ENCODE data around the gene CNTN3.

The CNTN3 gene

DNA sequence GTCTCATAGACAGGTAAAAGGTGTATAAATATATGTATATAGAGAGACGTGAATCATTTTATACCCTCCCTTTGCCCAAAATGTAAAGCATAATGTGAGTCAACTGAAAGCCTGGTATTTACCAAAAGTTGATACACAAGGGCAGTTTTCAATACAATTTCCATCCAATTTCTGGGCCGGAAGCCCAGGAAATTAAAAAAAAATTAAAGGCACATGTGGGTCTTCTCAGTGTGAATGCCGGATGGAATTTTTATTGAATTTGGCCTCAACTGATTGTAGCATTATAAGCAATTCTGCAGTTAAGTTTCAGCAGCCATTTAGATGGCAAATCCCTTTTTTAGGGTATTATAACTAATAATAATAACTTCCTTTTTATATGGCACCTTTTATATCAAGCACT lies 3.3 kb upstream of the CNTN3 start:
- TF ChIP-seq POLR2AphosphoS5 (IDR thresholded peaks at IDR 0.05; ENCODE audit: low read depth, low read length): no peak
- no peak for TF ChIP-seq POU2F2 (IDR thresholded peaks at IDR 0.05; ENCODE audit: low read depth, low read length)
- no peak for TF ChIP-seq SPI1 (IDR thresholded peaks at IDR 0.05; ENCODE audit: low read depth, low read length)
- TF ChIP-seq POLR2A (IDR thresholded peaks at IDR 0.05; ENCODE audit: low read depth, low read length): no peak
- no peak for TF ChIP-seq PAX5 (IDR thresholded peaks at IDR 0.05; ENCODE audit: insufficient read depth, low read length, severe bottlenecking)
- TF ChIP-seq TAF1 (IDR thresholded peaks at IDR 0.05; ENCODE audit: low read depth, low read length): no peak
- FAIRE-seq (no peak), DNase-seq (ENCODE audit: insufficient read length, low spot score) (no peak)

DNA sequence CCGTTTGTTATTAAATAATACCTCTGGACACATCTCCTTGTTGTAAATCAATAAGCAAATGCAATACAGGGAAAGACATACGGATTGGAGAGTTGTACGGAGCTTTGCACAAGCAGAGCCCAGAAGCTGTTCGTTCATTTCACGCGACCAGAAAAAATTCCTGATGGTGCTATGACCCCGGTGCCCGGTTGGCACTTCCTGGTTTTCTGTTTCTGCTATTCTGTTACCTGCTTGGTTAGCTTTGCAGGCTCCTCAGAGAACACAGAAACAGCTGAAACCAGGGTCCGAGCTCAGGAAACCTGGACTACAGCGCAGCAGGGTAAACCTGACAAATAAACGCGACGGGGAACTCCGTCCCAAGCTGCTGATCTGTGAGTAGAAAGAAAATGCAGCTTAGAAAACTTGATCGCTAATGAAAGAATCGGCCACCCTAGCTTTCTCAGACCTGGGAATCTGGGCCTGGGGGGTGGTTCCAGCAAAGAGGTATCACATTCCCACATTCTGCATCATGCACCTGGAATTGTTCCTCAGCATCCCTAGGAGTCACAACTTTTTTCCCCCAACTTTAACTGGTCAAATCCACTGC lies 845 bp downstream of the CNTN3 start:
- no peak for FAIRE-seq
- TF ChIP-seq PAX5 (IDR thresholded peaks at IDR 0.05; ENCODE audit: insufficient read depth, low read length, severe bottlenecking): no peak
- TF ChIP-seq POLR2AphosphoS5 (IDR thresholded peaks at IDR 0.05; ENCODE audit: low read depth, low read length): no peak
- no peak for TF ChIP-seq SPI1 (IDR thresholded peaks at IDR 0.05; ENCODE audit: low read depth, low read length)
- TF ChIP-seq POLR2A (IDR thresholded peaks at IDR 0.05; ENCODE audit: low read depth, low read length): no peak
- TF ChIP-seq TAF1 (IDR thresholded peaks at IDR 0.05; ENCODE audit: low read depth, low read length): no peak
- no peak for TF ChIP-seq POU2F2 (IDR thresholded peaks at IDR 0.05; ENCODE audit: low read depth, low read length)
- DNase-seq (ENCODE audit: insufficient read length, low spot score): no peak

DNA sequence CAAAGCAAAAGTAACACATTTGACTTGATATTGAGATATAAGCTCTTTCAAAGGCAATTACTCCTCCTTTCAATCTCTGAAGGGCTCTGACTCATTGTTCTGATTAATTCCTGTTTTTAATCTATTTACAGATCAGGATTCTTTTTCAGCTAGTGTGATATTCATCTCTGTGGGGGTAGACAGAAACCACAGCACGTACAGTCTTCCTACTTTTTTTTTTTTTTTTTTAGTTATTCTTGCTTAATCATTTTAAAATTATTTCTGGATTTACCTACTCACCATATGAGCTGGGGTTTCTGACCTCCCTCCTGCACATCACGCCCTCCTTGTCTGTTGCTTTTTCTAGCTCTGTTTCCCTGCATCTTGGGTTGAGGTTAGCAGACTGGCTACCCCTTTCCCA lies 1.4 kb downstream of the CNTN3 start:
- FAIRE-seq: no peak
- DNase-seq (ENCODE audit: insufficient read length, low spot score): no peak
- no peak for TF ChIP-seq TAF1 (IDR thresholded peaks at IDR 0.05; ENCODE audit: low read depth, low read length)
- TF ChIP-seq PAX5 (IDR thresholded peaks at IDR 0.05; ENCODE audit: insufficient read depth, low read length, severe bottlenecking): no peak
- no peak for TF ChIP-seq POLR2A (IDR thresholded peaks at IDR 0.05; ENCODE audit: low read depth, low read length)
- no peak for TF ChIP-seq POLR2AphosphoS5 (IDR thresholded peaks at IDR 0.05; ENCODE audit: low read depth, low read length)

DNA sequence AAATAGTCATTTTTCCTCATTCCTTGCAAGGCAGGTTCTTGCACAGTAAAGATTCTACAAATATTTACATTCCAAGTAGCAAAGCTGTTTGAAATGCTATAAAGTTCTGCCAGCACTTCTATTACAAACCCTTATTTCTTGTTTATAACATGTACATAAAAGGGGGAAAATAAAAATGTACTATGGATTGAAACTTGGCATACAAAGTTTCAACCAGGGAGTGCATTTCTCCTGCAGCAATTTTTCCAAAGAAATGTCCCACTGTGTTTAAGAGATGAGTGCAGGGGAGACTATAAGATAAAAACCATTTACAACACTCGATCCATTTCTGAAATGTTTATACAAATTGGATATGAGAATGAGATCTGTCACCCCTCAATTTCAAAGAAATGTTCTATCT lies 3.3 kb downstream of the CNTN3 start:
- FAIRE-seq: no peak
- TF ChIP-seq POLR2AphosphoS5 (IDR thresholded peaks at IDR 0.05; ENCODE audit: low read depth, low read length) (no peak), POLR2A (IDR thresholded peaks at IDR 0.05; ENCODE audit: low read depth, low read length) (no peak), PAX5 (IDR thresholded peaks at IDR 0.05; ENCODE audit: insufficient read depth, low read length, severe bottlenecking) (no peak), SPI1 (IDR thresholded peaks at IDR 0.05; ENCODE audit: low read depth, low read length) (no peak), TAF1 (IDR thresholded peaks at IDR 0.05; ENCODE audit: low read depth, low read length) (no peak), POU2F2 (IDR thresholded peaks at IDR 0.05; ENCODE audit: low read depth, low read length) (no peak)

GRCh38 chr3:74607803-74608202 lies 6.7 kb downstream of the CNTN3 start:
- TF ChIP-seq POLR2AphosphoS5 (IDR thresholded peaks at IDR 0.05; ENCODE audit: low read depth, low read length) (no peak), POLR2A (IDR thresholded peaks at IDR 0.05; ENCODE audit: low read depth, low read length) (no peak), TAF1 (IDR thresholded peaks at IDR 0.05; ENCODE audit: low read depth, low read length) (no peak), SPI1 (IDR thresholded peaks at IDR 0.05; ENCODE audit: low read depth, low read length) (no peak), PAX5 (IDR thresholded peaks at IDR 0.05; ENCODE audit: insufficient read depth, low read length, severe bottlenecking) (no peak)
- no peak for DNase-seq (ENCODE audit: insufficient read length, low spot score)
- FAIRE-seq: no peak

More for the DNA sequence above, 3.3 kb downstream of the CNTN3 start:
- DNase-seq (ENCODE audit: insufficient read length, low spot score): no peak

DNA sequence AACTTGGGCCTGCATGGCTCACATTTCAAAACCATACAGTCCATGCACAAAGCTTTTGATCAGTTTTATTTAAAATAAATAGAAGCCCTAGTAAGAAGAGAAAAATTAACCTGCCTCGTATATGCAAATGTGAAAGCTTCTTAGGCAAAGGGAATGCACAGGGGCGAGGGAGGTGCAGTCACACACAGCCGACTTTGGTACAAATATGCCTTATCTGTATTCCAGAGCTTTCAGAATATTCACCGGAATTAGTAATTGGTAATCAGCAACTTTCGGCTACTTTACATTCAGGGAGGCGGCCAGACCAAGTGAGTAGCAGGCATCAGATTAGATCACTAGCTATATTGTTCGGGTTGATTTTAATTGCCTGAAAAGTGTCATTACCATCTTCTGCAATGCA lies 7.5 kb downstream of the CNTN3 start:
- TF ChIP-seq SPI1 (IDR thresholded peaks at IDR 0.05; ENCODE audit: low read depth, low read length) (no peak), POU2F2 (IDR thresholded peaks at IDR 0.05; ENCODE audit: low read depth, low read length) (no peak), POLR2A (IDR thresholded peaks at IDR 0.05; ENCODE audit: low read depth, low read length) (no peak), TAF1 (IDR thresholded peaks at IDR 0.05; ENCODE audit: low read depth, low read length) (no peak), POLR2AphosphoS5 (IDR thresholded peaks at IDR 0.05; ENCODE audit: low read depth, low read length) (no peak), PAX5 (IDR thresholded peaks at IDR 0.05; ENCODE audit: insufficient read depth, low read length, severe bottlenecking) (no peak)
- no peak for DNase-seq (ENCODE audit: insufficient read length, low spot score)
- FAIRE-seq: no peak

DNA sequence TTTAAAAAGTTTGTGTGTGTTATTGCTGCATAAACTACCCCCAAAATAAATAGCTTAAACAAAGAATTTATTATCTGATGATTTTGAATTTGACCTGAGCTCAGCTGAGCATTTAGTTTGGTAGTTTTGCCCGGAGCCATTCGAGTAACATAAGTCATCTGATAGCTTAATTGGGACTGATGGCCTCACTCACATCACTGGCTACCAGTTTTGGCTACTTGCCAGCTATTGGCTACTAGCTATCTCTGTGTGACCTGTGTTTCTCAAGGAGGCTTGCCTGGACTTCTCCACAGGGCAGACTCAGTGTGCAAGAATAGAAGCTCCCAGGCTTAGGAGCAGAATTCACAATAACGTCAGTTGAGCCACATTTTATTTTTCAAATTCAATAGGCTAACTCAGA lies 9.0 kb downstream of the CNTN3 start:
- TF ChIP-seq POU2F2 (IDR thresholded peaks at IDR 0.05; ENCODE audit: low read depth, low read length) (no peak), SPI1 (IDR thresholded peaks at IDR 0.05; ENCODE audit: low read depth, low read length) (no peak), POLR2A (IDR thresholded peaks at IDR 0.05; ENCODE audit: low read depth, low read length) (no peak), PAX5 (IDR thresholded peaks at IDR 0.05; ENCODE audit: insufficient read depth, low read length, severe bottlenecking) (no peak), POLR2AphosphoS5 (IDR thresholded peaks at IDR 0.05; ENCODE audit: low read depth, low read length) (no peak), TAF1 (IDR thresholded peaks at IDR 0.05; ENCODE audit: low read depth, low read length) (no peak)

DNA sequence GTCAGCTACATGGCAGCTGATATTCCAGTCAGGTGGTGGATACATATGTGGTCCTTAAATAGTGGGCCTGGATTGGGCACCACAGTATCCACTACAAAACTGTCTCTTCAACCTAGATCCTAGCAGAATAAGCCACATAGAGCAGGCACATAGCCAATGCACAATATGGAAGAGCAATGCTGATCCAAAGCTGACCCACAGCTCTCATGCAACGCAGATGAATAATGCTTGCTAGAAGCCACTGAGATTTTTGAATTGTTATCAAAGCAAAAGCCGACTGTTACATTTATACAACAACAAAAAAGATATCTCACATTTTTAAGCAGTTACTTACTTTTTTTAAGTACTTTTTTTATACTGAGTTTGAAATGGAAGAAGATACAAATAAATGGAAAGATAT lies 11.2 kb downstream of the CNTN3 start:
- TF ChIP-seq TAF1 (IDR thresholded peaks at IDR 0.05; ENCODE audit: low read depth, low read length) (no peak), POU2F2 (IDR thresholded peaks at IDR 0.05; ENCODE audit: low read depth, low read length) (no peak), SPI1 (IDR thresholded peaks at IDR 0.05; ENCODE audit: low read depth, low read length) (no peak), POLR2AphosphoS5 (IDR thresholded peaks at IDR 0.05; ENCODE audit: low read depth, low read length) (no peak), PAX5 (IDR thresholded peaks at IDR 0.05; ENCODE audit: insufficient read depth, low read length, severe bottlenecking) (no peak), POLR2A (IDR thresholded peaks at IDR 0.05; ENCODE audit: low read depth, low read length) (no peak)
- no peak for FAIRE-seq
- no peak for DNase-seq (ENCODE audit: insufficient read length, low spot score)

More for the DNA sequence above, 9.0 kb downstream of the CNTN3 start:
- no peak for DNase-seq (ENCODE audit: insufficient read length, low spot score)
- no peak for FAIRE-seq

GRCh38 chr3:74602471-74602870 lies 12.0 kb downstream of the CNTN3 start:
- DNase-seq (ENCODE audit: insufficient read length, low spot score) (no peak), FAIRE-seq (no peak)
- no peak for TF ChIP-seq POLR2A (IDR thresholded peaks at IDR 0.05; ENCODE audit: low read depth, low read length)
- TF ChIP-seq SPI1 (IDR thresholded peaks at IDR 0.05; ENCODE audit: low read depth, low read length): no peak
- TF ChIP-seq POU2F2 (IDR thresholded peaks at IDR 0.05; ENCODE audit: low read depth, low read length): no peak
- no peak for TF ChIP-seq TAF1 (IDR thresholded peaks at IDR 0.05; ENCODE audit: low read depth, low read length)
- no peak for TF ChIP-seq PAX5 (IDR thresholded peaks at IDR 0.05; ENCODE audit: insufficient read depth, low read length, severe bottlenecking)
- no peak for TF ChIP-seq POLR2AphosphoS5 (IDR thresholded peaks at IDR 0.05; ENCODE audit: low read depth, low read length)

GRCh38 chr3:74601793-74602192 lies 12.7 kb downstream of the CNTN3 start:
- no peak for TF ChIP-seq POLR2AphosphoS5 (IDR thresholded peaks at IDR 0.05; ENCODE audit: low read depth, low read length)
- TF ChIP-seq POU2F2 (IDR thresholded peaks at IDR 0.05; ENCODE audit: low read depth, low read length): no peak
- no peak for TF ChIP-seq PAX5 (IDR thresholded peaks at IDR 0.05; ENCODE audit: insufficient read depth, low read length, severe bottlenecking)
- no peak for TF ChIP-seq TAF1 (IDR thresholded peaks at IDR 0.05; ENCODE audit: low read depth, low read length)
- TF ChIP-seq POLR2A (IDR thresholded peaks at IDR 0.05; ENCODE audit: low read depth, low read length): no peak
- TF ChIP-seq SPI1 (IDR thresholded peaks at IDR 0.05; ENCODE audit: low read depth, low read length): no peak
- no peak for DNase-seq (ENCODE audit: insufficient read length, low spot score)
- no peak for FAIRE-seq

Data from GM12891 (cell line).